HepG2 (cell line): ENCODE data around the gene EEFSEC. TPM values are rescaled to one million over a fixed set of nuclear protein-coding genes. Genes with fewer than 3 reads are reported as not detected.

Source experiments
- ATAC-seq: fragments of 200-7000 bp; cut with Tn5 transposase; 3 replicates; pipeline ENCODE4 v1.9.1; 2020; ENCODE audit warnings: mild to moderate bottlenecking, moderate library complexity
- BruUV-seq: library from RNA; stranded (reverse); fragments of 400-500 nt; replicated peaks from 2 replicates; lab custom pipeline; 2021; lab: Mats Ljungman, UMichigan
- CTCF ChIA-PET: fragments of 300-600 bp; formaldehyde crosslinking; extraction: SDS; loops from one replicate; lab custom pipeline; 2021; ENCODE audit warnings: low total read pairs, inconsistent platforms, low intra/inter-chr PET ratio; lab: Yijun Ruan, JAX
- POLR2A ChIA-PET: fragments of 350-600 bp; sonication (Branson Sonifier 250); formaldehyde crosslinking; loops from one replicate; lab custom pipeline; 2020; ENCODE audit warnings: antibody characterized with exemption, inconsistent platforms; lab: Yijun Ruan, JAX
- DNase-seq: peaks from one replicate; pipeline ENCODE4 v3.0.0-alpha.2; 2015; ENCODE audit warnings: low spot score
- FAIRE-seq: peaks from 3 replicates; lab custom pipeline; 2011; peaks lifted over from hg19 to GRCh38; lab: Jason Lieb, UNC
- H2AFZ ChIP-seq: one replicate; pipeline ENCODE4 v1.6.1; 2011; ENCODE audit warnings: low read length, inconsistent platforms
- H3K27ac ChIP-seq: fragments of 300-600 bp; 3 replicates; pipeline ENCODE4 v1.8.0; 2011; ENCODE audit warnings: mixed run types, mild to moderate bottlenecking, mixed read lengths, low read length, inconsistent platforms; ENCODE audit not compliant: insufficient read depth; ENCODE audit errors: extremely low read length
- H3K27me3 ChIP-seq, 2 experiments: fragments of 200-600 bp in 1 of 2; 2 replicates in 1 of 2; 3 replicates in 1 of 2; pipeline versions ENCODE4 v1.6.0 to v1.8.0; 2011; ENCODE audit warnings: low read length in 2 of 2, mild to moderate bottlenecking in 2 of 2, moderate library complexity in 2 of 2, inconsistent platforms in 1 of 2; ENCODE audit not compliant: insufficient read depth in 2 of 2, control insufficient read depth in 1 of 2
- H3K36me3 ChIP-seq, 2 experiments: fragments of 200-600 bp in 1 of 2; replicated peaks in 1 of 2; 2 replicates in 1 of 2; 3 replicates in 1 of 2; pipeline versions ENCODE4 v1.5.1 to v1.8.0; 2011; ENCODE audit warnings: low read length in 2 of 2, inconsistent platforms in 1 of 2; ENCODE audit not compliant: insufficient read depth in 2 of 2, control insufficient read depth in 1 of 2
- H3K4me1 ChIP-seq: 2 replicates; pipeline ENCODE4 v1.5.1; 2012; ENCODE audit warnings: low read length, inconsistent platforms; ENCODE audit not compliant: insufficient read depth
- H3K4me2 ChIP-seq: 2 replicates; pipeline ENCODE4 v1.6.0; 2011; ENCODE audit warnings: low read depth, low read length, inconsistent platforms
- H3K4me3 ChIP-seq, 3 experiments: fragments of 200-600 bp in 1 of 3; sonication (generic), shearing (Covaris generic) in 1 of 3; replicated peaks in 1 of 3; 2 replicates each; pipeline ENCODE4 v1.5.1; 2011 to 2016; ENCODE audit warnings: low read length in 3 of 3, inconsistent platforms in 2 of 3, low read depth in 2 of 3, mild to moderate bottlenecking in 2 of 3, control low read depth in 1 of 3, mixed read lengths in 1 of 3; ENCODE audit not compliant: insufficient read depth in 1 of 3
- H3K79me2 ChIP-seq: one replicate; pipeline ENCODE4 v1.6.1; 2011; ENCODE audit warnings: low read length, inconsistent platforms; ENCODE audit not compliant: insufficient read depth
- H3K9ac ChIP-seq: 2 replicates; pipeline ENCODE4 v1.6.0; 2011; ENCODE audit warnings: mild to moderate bottlenecking, low read depth, low read length, inconsistent platforms; ENCODE audit not compliant: insufficient read depth
- H3K9me3 ChIP-seq: 2 replicates; pipeline ENCODE4 v1.5.1; 2012; ENCODE audit warnings: mild to moderate bottlenecking, low read length
- H4K20me1 ChIP-seq: 2 replicates; pipeline ENCODE4 v1.6.0; 2011; ENCODE audit warnings: inconsistent platforms, mild to moderate bottlenecking, low read length, moderate library complexity; ENCODE audit not compliant: insufficient read depth
- SAP130 ChIP-seq: IDR thresholded peaks from 2 replicates; pipeline ENCODE4 v1.6.1; 2016; ENCODE audit warnings: low read depth
- SOX13 ChIP-seq, 3 experiments: fragments of 450-650 bp in 1 of 3; sonication (generic) in 1 of 3; formaldehyde crosslinking in 1 of 3; IDR thresholded peaks in 2 of 3; conservative IDR thresholded peaks in 1 of 3; 2 replicates each; pipeline versions ENCODE4 v1.5.0 to v1.6.1; 2016 to 2020; ENCODE audit warnings: antibody characterized with exemption in 1 of 3, mild to moderate bottlenecking in 1 of 3, missing compliant biosample characterization in 1 of 3, missing genetic modification reagents in 1 of 3, moderate library complexity in 1 of 3
- ZBTB43 ChIP-seq: sonication (generic); formaldehyde crosslinking; conservative IDR thresholded peaks from 2 replicates; pipeline ENCODE4 v1.4.0; 2020; ENCODE audit warnings: missing genetic modification reagents
- ZNF563 ChIP-seq: sonication (generic); formaldehyde crosslinking; IDR thresholded peaks from 2 replicates; pipeline ENCODE4 v1.8.0; 2022; ENCODE audit warnings: mild to moderate bottlenecking, moderate library complexity, missing genetic modification reagents
- ZNF691 ChIP-seq: sonication (generic); formaldehyde crosslinking; IDR thresholded peaks from 2 replicates; pipeline ENCODE4 v1.4.0; 2020; ENCODE audit warnings: missing genetic modification reagents, low read depth, mild to moderate bottlenecking, borderline replicate concordance
- ZZZ3 ChIP-seq: sonication (generic); formaldehyde crosslinking; IDR thresholded peaks from 2 replicates; pipeline ENCODE4 v1.4.0; 2020; ENCODE audit warnings: missing genetic modification reagents, mild to moderate bottlenecking, borderline replicate concordance
- WGBS: methylation state at CpG from one replicate; pipeline ENCODE4 v1.1.6; 2017; ENCODE audit warnings: low lambda C conversion rate; 5-methylcytosine and 5-hydroxymethylcytosine counted together
- in situ Hi-C: cut with HindIII; loops from 2 replicates; pipeline ENCODE4 v1.10.0; 2017; ENCODE audit warnings: low pct_unique_long_range_greater_than_20kb; ENCODE audit not compliant: extremely low pct_ligation_motif_present
- intact Hi-C: fragments of 100-400 bp; cut with micrococcal nuclease; formaldehyde crosslinking; loops from one replicate; pipeline ENCODE4 v1.10.0; 2022; ENCODE audit not compliant: unreplicated experiment
- polyA plus RNA-seq, 8 experiments: library from polyadenylated mRNA; depleted of rRNA in 3 of 8; stranded (reverse) in 7 of 8; unstranded in 1 of 8; fragments of >200 nt; fragmentation: Illumina TruSeq in 4 of 8; extraction: Trizol in 4 of 8; gene quantifications; 2 replicates each; pipeline versions ENCODE4 v1.2.1 to v1.2.3, GENCODE V29; 2011 to 2016; ENCODE audit warnings: low read depth in 4 of 8, missing spikeins in 1 of 8, mixed read lengths in 1 of 8; ENCODE audit not compliant: insufficient read depth in 1 of 8
- total RNA-seq, 5 experiments: library from RNA; depleted of rRNA; stranded (reverse); fragments of >200 nt; fragmentation: Illumina TruSeq; extraction: Trizol; gene quantifications; 2 replicates each; pipeline ENCODE4 v1.2.3, GENCODE V29; 2016; ENCODE audit warnings: low read depth in 1 of 5

EEFSEC gene
- total and polyA plus RNA-seq, 2 of the 13 experiments (the other 11 are each of a cell fraction or from before 2014, with no cell fraction given): 6.4 to 24.2 TPM

GRCh38 chr3:128128251-128128650, 25.0 kb upstream of the EEFSEC start (continued):
- TF ChIP-seq SOX13 (IDR thresholded peaks at IDR 0.05) (no peak), SOX13 (CRISPR knock-in tag; conservative IDR thresholded peaks at IDR 0.05 in 1 of 2, IDR thresholded peaks at IDR 0.05 in 1 of 2) (no peak), ZZZ3 (CRISPR knock-in tag) (no peak), ZBTB43 (CRISPR knock-in tag) (no peak)

GRCh38 chr3:128131897-128132646, 21.2 kb upstream of the EEFSEC start:
- H3K79me2 ChIP-seq: no peaks in the 10 kb centered on the region
- no peak overlapping the region for H3K4me2 ChIP-seq
- in situ Hi-C loops: no loop called here
- H3K9me3 ChIP-seq: peaks cover 8% of the 10 kb centered on the region
- peak overlapping the region; percentile 3 for H3K27ac ChIP-seq
- no peak for FAIRE-seq
- ChIA-PET POLR2A (no interaction called here), CTCF (interaction anchor here (4.0 kb wide), 1 partner anchor 37 kb away, joined by 24 read pairs; no protein-coding TSS in a partner anchor)
- H3K4me3 ChIP-seq: no peak overlapping the region
- no peaks in the 10 kb centered on the region for H3K27me3 ChIP-seq
- no peaks in the 10 kb centered on the region for H4K20me1 ChIP-seq
- H3K4me1 ChIP-seq: peaks cover 16% of the 10 kb centered on the region
- no TSS peak for BruUV-seq
- WGBS: 43% methylated on average over 2 of the region's 7 CpGs
- peak; percentile 21 for DNase-seq
- intact Hi-C loops: loop anchor here (2.0 kb wide), 1 partner anchor 63 kb away; no protein-coding TSS in a partner anchor
- no peak for TF ChIP-seq ZNF691
- TF ChIP-seq ZNF563 (CRISPR knock-in tag): peak; percentile 100
- TF ChIP-seq SAP130 (CRISPR knock-in tag): 0 out of 2 replicates have a peak, but pooled peaks have one; percentile 28
- H3K9ac ChIP-seq: no peak overlapping the region
- peak; percentile 74 for ATAC-seq
- no peak overlapping the region for H2AFZ ChIP-seq
- H3K36me3 ChIP-seq: no peaks in the 10 kb centered on the region
